Osteocyte (in vitro differentiated cells): ENCODE results near the gene EEF1A2. TPM values are rescaled to one million over a fixed set of nuclear protein-coding genes. Genes with fewer than 3 reads are reported as not detected.

Source experiments
- DNase-seq: peaks from one replicate; pipeline ENCODE4 v3.0.0; 2021; ENCODE audit warnings: mixed read lengths; ENCODE audit not compliant: unreplicated experiment; ENCODE audit errors: extremely low spot score
- H3K27ac Mint-ChIP-seq: one replicate; pipeline ENCODE4 v1.8.0; 2021; ENCODE audit warnings: mild to moderate bottlenecking, mixed read lengths; ENCODE audit not compliant: unreplicated experiment
- H3K27me3 Mint-ChIP-seq: one replicate; pipeline ENCODE4 v1.8.0; 2021; ENCODE audit warnings: mixed read lengths; ENCODE audit not compliant: unreplicated experiment
- H3K36me3 Mint-ChIP-seq: one replicate; pipeline ENCODE4 v1.8.0; 2021; ENCODE audit warnings: mixed read lengths; ENCODE audit not compliant: unreplicated experiment
- H3K4me1 Mint-ChIP-seq: one replicate; pipeline ENCODE4 v1.8.0; 2021; ENCODE audit warnings: mixed read lengths; ENCODE audit not compliant: unreplicated experiment
- H3K4me3 Mint-ChIP-seq: one replicate; pipeline ENCODE4 v1.8.0; 2021; ENCODE audit warnings: mild to moderate bottlenecking, moderate library complexity, mixed read lengths; ENCODE audit not compliant: unreplicated experiment
- H3K9me3 Mint-ChIP-seq: one replicate; pipeline ENCODE4 v1.8.0; 2021; ENCODE audit warnings: mixed read lengths; ENCODE audit not compliant: unreplicated experiment
- CTCF ChIP-seq: fragments of 200-600 bp; sonication (generic); IDR thresholded peaks from 2 replicates; pipeline ENCODE4 v1.5.0; 2021; ENCODE audit warnings: antibody characterized with exemption, mild to moderate bottlenecking, moderate library complexity
- total RNA-seq: library from RNA; stranded (reverse); gene quantifications from 2 replicates; pipeline ENCODE4 v1.2.1, GENCODE V29; 2021

The EEF1A2 gene
- total RNA-seq, 1 donor from 2014 or later: 0.56 TPM

GRCh38 chr20:63438121-63438520 is 60.8 kb downstream of the EEF1A2 start:
- Mint-ChIP-seq H3K4me1 (no peaks in the 10 kb centered on the region), H3K27me3 (no peaks in the 10 kb centered on the region), H3K4me3 (no peak overlapping the region), H3K36me3 (no peaks in the 10 kb centered on the region), H3K9me3 (no peaks in the 10 kb centered on the region), H3K27ac (no peak overlapping the region)
- DNase-seq: no peak
- no peak for TF ChIP-seq CTCF

Other genes starting within 250 kb of the EEF1A2 start
- 0.62 TPM in 1 of 2 replicates, not detected in the other for gene NKAIN4, start 244.6 kb downstream of the EEF1A2 start, total RNA-seq
- gene ARFGAP1, start 226.3 kb downstream of the EEF1A2 start, total RNA-seq: 116 and 119 TPM in 2 replicates
- gene COL20A1, start 205.9 kb downstream of the EEF1A2 start, total RNA-seq: not detected in 2 replicates
- not detected in 2 replicates for gene CHRNA4, start 137.7 kb downstream of the EEF1A2 start, total RNA-seq
- not detected in 2 replicates for gene KCNQ2, start 26.4 kb downstream of the EEF1A2 start, total RNA-seq
- gene PPDPF, start 21.7 kb upstream of the EEF1A2 start, total RNA-seq: 220 and 239 TPM in 2 replicates
- gene PTK6, start 38.3 kb upstream of the EEF1A2 start, total RNA-seq: 0.13 TPM in 1 of 2 replicates, not detected in the other
- not detected in 2 replicates for gene SRMS, start 48.7 kb upstream of the EEF1A2 start, total RNA-seq
- 0.13 and 0.34 TPM in 2 replicates for gene FNDC11, start 55.1 kb upstream of the EEF1A2 start, total RNA-seq
- gene HELZ2, start 75.2 kb upstream of the EEF1A2 start, total RNA-seq: 25.0 and 29.0 TPM in 2 replicates
- 10.9 and 12.1 TPM in 2 replicates for gene GMEB2, start 128.0 kb upstream of the EEF1A2 start, total RNA-seq
- 32.0 and 33.2 TPM in 2 replicates for gene STMN3, start 154.3 kb upstream of the EEF1A2 start, total RNA-seq
- 34.1 and 35.5 TPM in 2 replicates for gene RTEL1, start 159.2 kb upstream of the EEF1A2 start, total RNA-seq
- gene TNFRSF6B, start 197.6 kb upstream of the EEF1A2 start, total RNA-seq: 0.84 and 2.3 TPM in 2 replicates
- 46.1 and 46.7 TPM in 2 replicates for gene ARFRP1, start 208.9 kb upstream of the EEF1A2 start, total RNA-seq
- 24.3 and 28.0 TPM in 2 replicates for gene ZGPAT, start 209.0 kb upstream of the EEF1A2 start, total RNA-seq
- 9.4 and 12.5 TPM in 2 replicates for gene LIME1, start 237.6 kb upstream of the EEF1A2 start, total RNA-seq
- 74.8 and 80.7 TPM in 2 replicates for gene SLC2A4RG, start 240.7 kb upstream of the EEF1A2 start, total RNA-seq